ENCODE measurements around the gene SUCLG2. TPM values are rescaled to one million over a fixed set of nuclear protein-coding genes. Genes with fewer than 3 reads are reported as not detected.

SUCLG2 gene
- total RNA-seq, 4 donors from 2014 or later, result 29.5 to 40.2 (median 35.7) TPM

GRCh38 chr3:67459796-67460195 is 194.6 kb downstream of the SUCLG2 start:
- TF ChIP-seq POLR2AphosphoS5 (IDR thresholded peaks at IDR 0.05), result no peak
- TF ChIP-seq POLR2A (IDR thresholded peaks at IDR 0.05), result no peak
- no peak for TF ChIP-seq CTCF (IDR thresholded peaks at IDR 0.05)
- TF ChIP-seq EP300 (IDR thresholded peaks at IDR 0.05), result no peak
- Histone ChIP-seq H3K4me3 (no peak overlapping the region), H3K36me3 (no peaks in the 10 kb centered on the region), H3K27me3 (no peaks in the 10 kb centered on the region), H3K9me3 (no peaks in the 10 kb centered on the region), H3K4me1 (no peaks in the 10 kb centered on the region), H3K27ac (no peak overlapping the region)
- WGBS, result 95% methylated on average over 2 of the region's 2 CpGs
- DNase-seq (ENCODE audit: low spot score in 2 of 2), result no peak

- TF ChIP-seq CTCF (IDR thresholded peaks at IDR 0.05), result no peak
- TF ChIP-seq POLR2AphosphoS5 (IDR thresholded peaks at IDR 0.05), result no peak
- no peak for TF ChIP-seq EP300 (IDR thresholded peaks at IDR 0.05)
- no peaks in the 10 kb centered on the region for H3K4me1 ChIP-seq
- H3K36me3 ChIP-seq, result no peaks in the 10 kb centered on the region
- 94% methylated on average over 4 of the region's 4 CpGs for WGBS
- no peaks in the 10 kb centered on the region for H3K27me3 ChIP-seq
- H3K9me3 ChIP-seq, result no peaks in the 10 kb centered on the region
- no peak overlapping the region for H3K27ac ChIP-seq
- no peak overlapping the region for H3K4me3 ChIP-seq
- DNase-seq (ENCODE audit: low spot score in 2 of 2), result no peak
Observed at GRCh38 chr3:67458896-67459530, 195.4 kb downstream of the SUCLG2 start.

- Histone ChIP-seq H3K27ac (no peak overlapping the region), H3K4me1 (no peaks in the 10 kb centered on the region), H3K27me3 (no peaks in the 10 kb centered on the region), H3K4me3 (no peak overlapping the region), H3K36me3 (no peaks in the 10 kb centered on the region), H3K9me3 (no peaks in the 10 kb centered on the region)
- TF ChIP-seq POLR2AphosphoS5 (IDR thresholded peaks at IDR 0.05) (no peak), CTCF (IDR thresholded peaks at IDR 0.05) (no peak), POLR2A (IDR thresholded peaks at IDR 0.05) (no peak), EP300 (IDR thresholded peaks at IDR 0.05) (no peak)
- no peak for DNase-seq (ENCODE audit: low spot score in 2 of 2)
- 90% methylated on average over 5 of the region's 5 CpGs for WGBS
Observed at GRCh38 chr3:67458408-67458807, 196.0 kb downstream of the SUCLG2 start.

- no peaks in the 10 kb centered on the region for H3K4me1 ChIP-seq
- 98% methylated on average over 3 of the region's 3 CpGs for WGBS
- H3K27me3 ChIP-seq, result no peaks in the 10 kb centered on the region
- no peaks in the 10 kb centered on the region for H3K36me3 ChIP-seq
- H3K4me3 ChIP-seq, result no peak overlapping the region
- no peak overlapping the region for H3K27ac ChIP-seq
- H3K9me3 ChIP-seq, result no peaks in the 10 kb centered on the region
- no peak for DNase-seq (ENCODE audit: low spot score in 2 of 2)
- TF ChIP-seq POLR2A (IDR thresholded peaks at IDR 0.05), result no peak
- TF ChIP-seq POLR2AphosphoS5 (IDR thresholded peaks at IDR 0.05), result no peak
Observed at GRCh38 chr3:67453628-67454027, 200.8 kb downstream of the SUCLG2 start.

GRCh38 chr3:67450153-67450552 is 204.3 kb downstream of the SUCLG2 start:
- Histone ChIP-seq H3K27ac (no peak overlapping the region), H3K36me3 (no peaks in the 10 kb centered on the region), H3K27me3 (no peaks in the 10 kb centered on the region), H3K4me1 (no peaks in the 10 kb centered on the region), H3K4me3 (no peak overlapping the region), H3K9me3 (no peaks in the 10 kb centered on the region)
- DNase-seq (ENCODE audit: low spot score in 2 of 2), result no peak
- 96% methylated on average over 4 of the region's 4 CpGs for WGBS
- no peak for TF ChIP-seq EP300 (IDR thresholded peaks at IDR 0.05)
- TF ChIP-seq CTCF (IDR thresholded peaks at IDR 0.05), result no peak
- no peak for TF ChIP-seq POLR2AphosphoS5 (IDR thresholded peaks at IDR 0.05)
- TF ChIP-seq POLR2A (IDR thresholded peaks at IDR 0.05), result no peak

- Histone ChIP-seq H3K27ac (no peak overlapping the region), H3K4me1 (no peaks in the 10 kb centered on the region), H3K27me3 (no peaks in the 10 kb centered on the region), H3K4me3 (no peak overlapping the region), H3K36me3 (no peaks in the 10 kb centered on the region), H3K9me3 (no peaks in the 10 kb centered on the region)
- WGBS, result 97% methylated on average over 1 of the region's 1 CpG
- TF ChIP-seq EP300 (IDR thresholded peaks at IDR 0.05), result no peak
- DNase-seq (ENCODE audit: low spot score in 2 of 2), result no peak
Observed at GRCh38 chr3:67447393-67447792, 207.0 kb downstream of the SUCLG2 start.
